Endothelial cell of umbilical vein (primary cell): ENCODE results near the gene C19orf85. TPM values are rescaled to one million over a fixed set of nuclear protein-coding genes. Genes with fewer than 3 reads are reported as not detected.
"Not testable (repeated sequence)": the region's sequence is repeated elsewhere in the genome, so short reads cannot be mapped to it uniquely, and the experiment has no call there.

Experiments used
- BruUV-seq: library from RNA; stranded (reverse); fragments of 400-500 nt; replicated peaks from 2 replicates; lab custom pipeline; 2021; lab: Mats Ljungman, UMichigan
- CTCF ChIA-PET: fragments of 300-600, 350-600 bp; sonication (Branson Sonifier 250); formaldehyde crosslinking; loops from one replicate; lab custom pipeline; 2021; ENCODE audit warnings: antibody characterized with exemption, inconsistent platforms; lab: Charles Lee
- POLR2A ChIA-PET: fragments of 300-600, 350-600 bp; sonication (Branson Sonifier 250); formaldehyde crosslinking; loops from one replicate; lab custom pipeline; 2021; ENCODE audit warnings: antibody characterized with exemption, inconsistent platforms; lab: Charles Lee
- DNase-seq: peaks from one replicate; pipeline ENCODE4 v3.0.0-alpha.2; 2011; ENCODE audit warnings: low read depth, low spot score
- FAIRE-seq: peaks from 2 replicates; lab custom pipeline; 2011; peaks lifted over from hg19 to GRCh38; lab: Jason Lieb, UNC
- H2AFZ ChIP-seq: 2 replicates; pipeline ENCODE4 v1.6.0; 2012; ENCODE audit warnings: low read depth, low read length, control low read depth, inconsistent platforms
- H3K27ac ChIP-seq: 2 replicates; pipeline ENCODE4 v1.5.1; 2011; ENCODE audit warnings: low read depth, mild to moderate bottlenecking, control low read depth, low read length, moderate library complexity; ENCODE audit not compliant: insufficient read depth
- H3K27me3 ChIP-seq, 2 experiments: 2 replicates each; pipeline versions ENCODE4 v1.6.0 to v1.6.1; 2011; ENCODE audit warnings: low read length in 2 of 2, mixed read lengths in 1 of 2; ENCODE audit not compliant: control insufficient read depth in 2 of 2, insufficient read depth in 2 of 2
- H3K36me3 ChIP-seq, 2 experiments: 2 replicates in 1 of 2; 3 replicates in 1 of 2; pipeline ENCODE4 v1.5.1; 2011; ENCODE audit warnings: low read length in 2 of 2, mild to moderate bottlenecking in 1 of 2, moderate library complexity in 1 of 2; ENCODE audit not compliant: control insufficient read depth in 2 of 2, insufficient read depth in 2 of 2; ENCODE audit errors: extremely low read depth in 1 of 2
- H3K4me1 ChIP-seq: 3 replicates; pipeline ENCODE4 v1.5.1; 2011; ENCODE audit warnings: mild to moderate bottlenecking, low read length; ENCODE audit not compliant: control insufficient read depth, insufficient read depth; ENCODE audit errors: extremely low read depth
- H3K4me2 ChIP-seq: 2 replicates; pipeline ENCODE4 v1.6.1; 2011; ENCODE audit warnings: low read length, control low read depth, mixed read lengths; ENCODE audit not compliant: insufficient read depth
- H3K4me3 ChIP-seq, 3 experiments: fragments of 200-600 bp in 1 of 3; sonication (generic), shearing (Covaris generic) in 1 of 3; replicated peaks in 1 of 3; 2 replicates each; pipeline ENCODE4 v1.5.1; 2011 to 2016; ENCODE audit warnings: control low read depth in 3 of 3, low read length in 3 of 3, mild to moderate bottlenecking in 2 of 3, inconsistent platforms in 1 of 3, low read depth in 1 of 3, moderate library complexity in 1 of 3; ENCODE audit not compliant: insufficient read depth in 1 of 3
- H3K79me2 ChIP-seq: 2 replicates; pipeline ENCODE4 v1.6.0; 2012; ENCODE audit warnings: low read length, inconsistent platforms; ENCODE audit not compliant: control insufficient read depth, insufficient read depth
- H3K9ac ChIP-seq: replicated peaks from 2 replicates; pipeline ENCODE3; 2011; ENCODE audit warnings: low read length, control low read depth; ENCODE audit not compliant: insufficient read depth; ENCODE audit errors: extremely low read depth
- H3K9me1 ChIP-seq: replicated peaks from 3 replicates; pipeline ENCODE4 v1.6.0; 2011; ENCODE audit warnings: mild to moderate bottlenecking, low read length; ENCODE audit not compliant: control insufficient read depth, insufficient read depth; ENCODE audit errors: extremely low read depth
- H3K9me3 ChIP-seq: replicated peaks from 2 replicates; pipeline ENCODE4 v1.5.1; 2012; ENCODE audit warnings: low read length, inconsistent platforms; ENCODE audit not compliant: control insufficient read depth, insufficient read depth
- H4K20me1 ChIP-seq: replicated peaks from 2 replicates; pipeline ENCODE3; 2011; ENCODE audit warnings: mild to moderate bottlenecking, low read length; ENCODE audit not compliant: control insufficient read depth, insufficient read depth; ENCODE audit errors: extremely low read depth
- CTCF ChIP-seq, 2 donors: IDR thresholded peaks; 1 replicate in 1 of 2; 2 replicates in 1 of 2; pipeline ENCODE4 v1.5.1; 2011; ENCODE audit warnings: low read length in 2 of 2, mild to moderate bottlenecking in 2 of 2, moderate library complexity in 2 of 2, control low read depth in 1 of 2, inconsistent platforms in 1 of 2, low read depth in 1 of 2; ENCODE audit not compliant: insufficient read depth in 1 of 2; ENCODE audit errors: extremely low read depth in 1 of 2
- GATA2 ChIP-seq: IDR thresholded peaks from 2 replicates; pipeline ENCODE4 v1.7.0; 2011; ENCODE audit warnings: low read depth, mild to moderate bottlenecking, moderate library complexity, mixed read lengths, low read length; ENCODE audit not compliant: insufficient read length, insufficient read depth
- JUN ChIP-seq: IDR thresholded peaks from 2 replicates; pipeline ENCODE4 v1.6.1; 2011; ENCODE audit warnings: borderline replicate concordance, low read depth; ENCODE audit not compliant: insufficient read length, insufficient read depth
- MAX ChIP-seq: IDR thresholded peaks from 2 replicates; pipeline ENCODE4 v1.6.1; 2011; ENCODE audit not compliant: insufficient read depth, insufficient read length
- MYC ChIP-seq: IDR thresholded peaks from one replicate; pipeline ENCODE4 v1.6.1; 2011; ENCODE audit warnings: mild to moderate bottlenecking, low read depth, low read length
- POLR2A ChIP-seq: IDR thresholded peaks from 2 replicates; pipeline ENCODE4 v1.6.1; 2012; ENCODE audit warnings: low read depth, mild to moderate bottlenecking, control low read depth, low read length
- POLR2AphosphoS5 ChIP-seq: IDR thresholded peaks from 2 replicates; pipeline ENCODE4 v1.6.1; 2012; ENCODE audit warnings: low read depth, mild to moderate bottlenecking, control low read depth, low read length, moderate library complexity; ENCODE audit not compliant: insufficient read depth
- dilution Hi-C: fragments of 300-500 bp; cut with MboI; formaldehyde crosslinking; loops from one replicate; pipeline ENCODE4 v1.15.0; 2019; ENCODE audit warnings: low sequenced_read_pairs; ENCODE audit not compliant: extremely low pct_ligation_motif_present
- intact Hi-C: fragments of 100-400 bp; cut with micrococcal nuclease; formaldehyde crosslinking; loops from one replicate; pipeline ENCODE4 v1.10.0; 2022
- polyA plus RNA-seq, 4 experiments: library from polyadenylated mRNA; depleted of rRNA in 3 of 4; stranded (reverse) in 3 of 4; unstranded in 1 of 4; fragments of >200 nt; gene quantifications; 2 replicates each; pipeline versions ENCODE4 v1.2.1 to v1.2.3, GENCODE V29; 2011 to 2012; ENCODE audit warnings: missing spikeins in 1 of 4
- total RNA-seq: library from RNA; stranded (reverse); gene quantifications from 2 replicates; pipeline ENCODE4 v1.2.3, GENCODE V29; 2021

The C19orf85 gene
- total and polyA plus RNA-seq, 2 donors (not counting 3 experiments of a cell fraction or from before 2014, with no cell fraction given) = not detected

- no peak overlapping the region for H2AFZ ChIP-seq
- no peaks in the 10 kb centered on the region for H3K4me1 ChIP-seq
- dilution Hi-C loops = no loop called here
- H3K9me1 ChIP-seq = no peaks in the 10 kb centered on the region
- H3K4me3 ChIP-seq = no peak overlapping the region
- no peak overlapping the region for H3K27ac ChIP-seq
- H3K27me3 ChIP-seq = peaks cover 27% of the 10 kb centered on the region in 2 experiments
- DNase-seq (no peak), FAIRE-seq (no peak)
- ChIA-PET CTCF (interaction anchor here (0.8 kb wide), 1 partner anchor 55 kb away, joined by 3 read pairs; no protein-coding TSS in a partner anchor), POLR2A (no interaction called here)
- H3K9me3 ChIP-seq = no peaks in the 10 kb centered on the region
- H3K79me2 ChIP-seq = no peaks in the 10 kb centered on the region
- no peak overlapping the region for H3K9ac ChIP-seq
- intact Hi-C loops = no loop called here
- no TSS peak for BruUV-seq
- no peak overlapping the region for H3K4me2 ChIP-seq
- no peaks in the 10 kb centered on the region for H4K20me1 ChIP-seq
- TF ChIP-seq MAX (no peak), POLR2AphosphoS5 (no peak), POLR2A (no peak), GATA2 (no peak), JUN (no peak), MYC (no peak), CTCF (IDR thresholded peaks at IDR 0.05; ENCODE audit: extremely low read depth in 1 of 2, insufficient read depth in 1 of 2, low read depth in 1 of 2, low read length in 2 of 2) (no peak)
- H3K36me3 ChIP-seq = no peaks in the 10 kb centered on the region
Measured at GRCh38 chr19:55449469-55449868, 15.1 kb downstream of the C19orf85 start.

- H4K20me1 ChIP-seq, H3K9me1 ChIP-seq, DNase-seq, BruUV-seq, CTCF ChIA-PET, H3K9ac ChIP-seq, dilution Hi-C loops, POLR2A ChIA-PET, intact Hi-C loops, H2AFZ ChIP-seq, H3K36me3 ChIP-seq, H3K4me3 ChIP-seq, H3K27ac ChIP-seq, FAIRE-seq, H3K4me1 ChIP-seq, H3K79me2 ChIP-seq, H3K4me2 ChIP-seq, H3K9me3 ChIP-seq: not testable (repeated sequence)
- H3K27me3 ChIP-seq = peaks cover 38% of the 10 kb centered on the region in 2 experiments
Measured at GRCh38 chr19:55448175-55448490, 16.4 kb downstream of the C19orf85 start.
